Thoracic aorta (tissue), 2 donors: ENCODE data around the gene GORASP1. TPM values are rescaled to one million over a fixed set of nuclear protein-coding genes. Genes with fewer than 3 reads are reported as not detected.

Experiments
- ATAC-seq: fragments of 150-250 bp; one replicate; pipeline ENCODE4 v1.8.0; 2017; ENCODE audit warnings: low read depth; ENCODE audit not compliant: insufficient number of reproducible peaks, low FRiP score
- DNase-seq: peaks from one replicate; pipeline ENCODE4 v3.0.0-alpha.2; 2020; ENCODE audit warnings: low spot score
- H3K27ac ChIP-seq, 2 donors: fragments of 200-600 bp; sonication (generic); 1 replicate in 1 of 2; 2 replicates in 1 of 2; pipeline ENCODE4 v1.5.1; 2016; ENCODE audit warnings: mild to moderate bottlenecking in 2 of 2, moderate library complexity in 2 of 2
- H3K27me3 ChIP-seq: fragments of 200-600 bp; sonication (generic); replicated peaks from 2 replicates; pipeline ENCODE4 v1.6.0; 2016; ENCODE audit warnings: mild to moderate bottlenecking; ENCODE audit not compliant: insufficient read depth
- H3K36me3 ChIP-seq: fragments of 200-600 bp; sonication (generic); one replicate; pipeline ENCODE4 v1.5.1; 2016
- H3K4me1 ChIP-seq, 2 donors: fragments of 200-600 bp; sonication (generic); 1 replicate in 1 of 2; 2 replicates in 1 of 2; pipeline versions ENCODE4 v1.5.1 to v1.6.0; 2016; ENCODE audit warnings: low read depth in 2 of 2, mild to moderate bottlenecking in 1 of 2; ENCODE audit not compliant: control insufficient read depth in 1 of 2
- H3K4me3 ChIP-seq: fragments of 200-600 bp; sonication (generic); 2 replicates; pipeline ENCODE4 v1.5.1; 2016; ENCODE audit warnings: mild to moderate bottlenecking
- H3K9me3 ChIP-seq: fragments of 200-600 bp; sonication (generic); 2 replicates; pipeline ENCODE4 v1.5.1; 2016
- CTCF ChIP-seq: fragments of 200-600 bp; sonication (generic); IDR thresholded peaks from one replicate; pipeline ENCODE4 v1.5.1; 2019; ENCODE audit warnings: antibody characterized with exemption
- total RNA-seq, 2 donors: library from RNA; depleted of rRNA; stranded (reverse); fragments of >200 nt; gene quantifications; one replicate each; pipeline versions ENCODE4 v1.1.0 to v1.2.3, GENCODE V29; 2016

The GORASP1 gene
- total RNA-seq, 2 donors from 2014 or later, result 59.3 to 84.6 TPM

- Histone ChIP-seq H3K27me3 (no peaks in the 10 kb centered on the region), H3K27ac (peak overlapping the region; percentile 96 to 97), H3K4me3 (peak overlapping the region; percentile 96), H3K9me3 (no peaks in the 10 kb centered on the region), H3K4me1 (peaks cover 14 to 48% of the 10 kb centered on the region in 2 donors), H3K36me3 (no peaks in the 10 kb centered on the region)
- TF ChIP-seq CTCF, result no peak
- DNase-seq (no peak), ATAC-seq (peak; percentile 39)
Observed at GRCh38 chr3:39106851-39107387, 508 bp downstream of the GORASP1 start.

GRCh38 chr3:39106281-39106811, 1.1 kb downstream of the GORASP1 start:
- DNase-seq, result no peak
- Histone ChIP-seq H3K27me3 (no peaks in the 10 kb centered on the region), H3K36me3 (no peaks in the 10 kb centered on the region), H3K27ac (peak overlapping the region; percentile 96 to 97), H3K9me3 (no peaks in the 10 kb centered on the region), H3K4me3 (peak overlapping the region; percentile 96), H3K4me1 (peaks cover 14 to 51% of the 10 kb centered on the region in 2 donors)
- no peak for ATAC-seq
- no peak for TF ChIP-seq CTCF

- Histone ChIP-seq H3K36me3 (no peaks in the 10 kb centered on the region), H3K27me3 (no peaks in the 10 kb centered on the region), H3K9me3 (no peaks in the 10 kb centered on the region), H3K4me1 (peaks cover 14 to 53% of the 10 kb centered on the region in 2 donors), H3K27ac (no peak overlapping the region), H3K4me3 (peak overlapping the region; percentile 96)
- no peak for TF ChIP-seq CTCF
- DNase-seq, result no peak
- ATAC-seq, result no peak
Observed at GRCh38 chr3:39105687-39106063, 1.8 kb downstream of the GORASP1 start.

GRCh38 chr3:39104961-39105686, 2.3 kb downstream of the GORASP1 start:
- Histone ChIP-seq H3K36me3 (peaks cover 1% of the 10 kb centered on the region), H3K27me3 (no peaks in the 10 kb centered on the region), H3K9me3 (no peaks in the 10 kb centered on the region), H3K4me3 (peak overlapping the region; percentile 96), H3K4me1 (peaks cover 14 to 53% of the 10 kb centered on the region in 2 donors), H3K27ac (no peak overlapping the region)
- DNase-seq (no peak), ATAC-seq (no peak)
- TF ChIP-seq CTCF, result no peak

- H3K36me3 ChIP-seq, result peaks cover 12% of the 10 kb centered on the region
- H3K9me3 ChIP-seq, result no peaks in the 10 kb centered on the region
- TF ChIP-seq CTCF, result no peak
- H3K4me1 ChIP-seq, result peaks cover 14 to 53% of the 10 kb centered on the region in 2 donors
- ATAC-seq (no peak), DNase-seq (no peak)
- H3K4me3 ChIP-seq, result no peak overlapping the region
- H3K27ac ChIP-seq, result peak overlapping the region in 1 of 2 donors; percentile 5
- H3K27me3 ChIP-seq, result no peaks in the 10 kb centered on the region
Observed at GRCh38 chr3:39103791-39104552, 3.5 kb downstream of the GORASP1 start.
